CD4-positive, alpha-beta memory T cell (primary cell): ENCODE measurements around the gene PARP1. TPM values are rescaled to one million over a fixed set of nuclear protein-coding genes. Genes with fewer than 3 reads are reported as not detected.

ENCODE experiments used
- CTCF ChIA-PET: fragments of 350-600 bp; sonication (Branson Sonifier 250); formaldehyde crosslinking; loops from one replicate; lab custom pipeline; 2021; ENCODE audit warnings: inconsistent platforms; ENCODE audit not compliant: partially characterized antibody; lab: Charles Lee
- POLR2A ChIA-PET: fragments of 350-600 bp; sonication (Branson Sonifier 250); formaldehyde crosslinking; loops from one replicate; lab custom pipeline; 2021; ENCODE audit not compliant: partially characterized antibody; lab: Charles Lee
- DNase-seq, 5 donors: peaks; one replicate each; pipeline versions ENCODE4 v3.0.0 to v3.0.0-alpha.2; 2020 to 2022; ENCODE audit warnings: mixed read lengths in 1 of 5
- H3K27ac ChIP-seq: one replicate; pipeline ENCODE4 v1.7.0; 2013; ENCODE audit warnings: low read depth, low read length
- H3K27me3 ChIP-seq: 2 replicates; pipeline ENCODE4 v1.7.0; 2013; ENCODE audit warnings: mild to moderate bottlenecking, low read length, moderate library complexity; ENCODE audit not compliant: insufficient read depth
- H3K36me3 ChIP-seq: 2 replicates; pipeline ENCODE4 v1.7.0; 2013; ENCODE audit warnings: mild to moderate bottlenecking, low read length, moderate library complexity; ENCODE audit not compliant: insufficient read depth
- H3K4me1 ChIP-seq: 2 replicates; pipeline ENCODE4 v1.7.0; 2013; ENCODE audit warnings: mild to moderate bottlenecking, low read length, moderate library complexity; ENCODE audit not compliant: insufficient read depth
- H3K4me3 ChIP-seq, 2 donors: one replicate each; pipeline ENCODE4 v1.7.0; 2013; ENCODE audit warnings: low read length in 2 of 2, mild to moderate bottlenecking in 1 of 2
- H3K9me3 ChIP-seq, 2 donors: one replicate each; pipeline ENCODE4 v1.7.0; 2013; ENCODE audit warnings: low read length in 2 of 2, control low read depth in 1 of 2; ENCODE audit not compliant: control insufficient read depth in 1 of 2
- H3K27ac Mint-ChIP-seq, 7 donors: one replicate each; pipeline ENCODE4 v1.8.0; 2020 to 2021; ENCODE audit warnings: mixed read lengths in 7 of 7, mild to moderate bottlenecking in 6 of 7, inconsistent platforms in 3 of 7, moderate library complexity in 3 of 7
- H3K27me3 Mint-ChIP-seq, 2 donors: one replicate each; pipeline ENCODE4 v1.8.0; 2020 to 2021; ENCODE audit warnings: mixed read lengths in 2 of 2
- H3K36me3 Mint-ChIP-seq, 2 donors: one replicate each; pipeline ENCODE4 v1.8.0; 2020 to 2021; ENCODE audit warnings: mixed read lengths in 2 of 2, inconsistent platforms in 1 of 2, mild to moderate bottlenecking in 1 of 2
- H3K4me1 Mint-ChIP-seq, 4 donors: one replicate each; pipeline ENCODE4 v1.8.0; 2020 to 2021; ENCODE audit warnings: mixed read lengths in 4 of 4, mild to moderate bottlenecking in 1 of 4
- H3K4me3 Mint-ChIP-seq, 8 donors: one replicate each; pipeline ENCODE4 v1.8.0; 2020 to 2021; ENCODE audit warnings: mixed read lengths in 8 of 8, mild to moderate bottlenecking in 7 of 8, moderate library complexity in 6 of 8, inconsistent platforms in 3 of 8
- H3K9me3 Mint-ChIP-seq, 8 donors: one replicate each; pipeline ENCODE4 v1.8.0; 2020 to 2021; ENCODE audit warnings: mixed read lengths in 8 of 8, mild to moderate bottlenecking in 5 of 8, inconsistent platforms in 3 of 8, moderate library complexity in 1 of 8
- intact Hi-C: fragments of 100-400 bp; cut with micrococcal nuclease; formaldehyde crosslinking; loops from one replicate; pipeline ENCODE4 v1.15.1; 2023
- polyA plus RNA-seq, 2 donors: library from polyadenylated mRNA; unstranded; fragments of 300-500 nt; fragmentation: Illumina TruSeq; gene quantifications; one replicate each; pipeline ENCODE4 v1.2.3, GENCODE V29; 2021
- total RNA-seq, 2 experiments: library from RNA; stranded (reverse); gene quantifications; one replicate each; pipeline ENCODE4 v1.2.3, GENCODE V29; 2021

Gene PARP1
- total and polyA plus RNA-seq, 4 experiments from 2014 or later: 73.0 to 148 (median 125) TPM

DNA sequence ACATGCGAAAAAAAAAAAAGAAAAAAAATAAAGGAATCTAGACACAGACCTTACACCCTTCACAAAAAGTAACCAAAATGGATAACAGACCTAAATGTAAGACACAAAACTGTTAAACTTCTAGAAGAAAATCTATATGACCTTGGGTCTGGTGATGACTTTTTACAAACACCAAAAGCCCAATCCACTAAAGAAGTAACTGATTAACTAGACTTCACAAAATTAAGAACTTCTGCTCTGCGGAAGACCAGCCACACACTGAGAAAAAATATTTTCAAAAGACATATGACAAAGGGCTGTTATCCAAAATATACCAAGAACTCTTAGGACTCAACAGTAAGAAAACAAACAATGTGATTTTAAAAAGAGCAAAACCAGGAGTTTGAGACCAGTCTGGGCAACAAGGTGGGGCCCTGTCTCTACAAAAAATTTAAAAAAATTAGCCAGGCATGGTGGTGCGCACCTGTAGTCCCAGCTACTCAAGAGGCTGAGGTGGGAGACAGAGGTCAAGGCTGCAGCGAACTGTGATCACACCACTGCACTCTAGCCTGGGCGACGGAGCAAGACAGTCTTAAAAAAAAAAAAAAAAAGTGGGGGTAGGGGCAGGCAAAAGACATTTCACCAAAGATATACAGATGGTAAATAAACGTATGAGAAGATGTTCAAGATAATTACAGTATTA, 9.8 kb downstream of the PARP1 start:
- H3K4me3 ChIP-seq: no peak overlapping the region
- Mint-ChIP-seq H3K27me3 (no peaks in the 10 kb centered on the region), H3K4me1 (peaks cover 35 to 76% (median 51%) of the 10 kb centered on the region in 4 donors), H3K9me3 (peaks cover 0 to 2% (median 0%) of the 10 kb centered on the region in 8 donors), H3K36me3 (peaks cover 63 to 74% of the 10 kb centered on the region in 2 donors), H3K27ac (no peak overlapping the region), H3K4me3 (no peak overlapping the region)
- H3K27me3 ChIP-seq: no peaks in the 10 kb centered on the region
- POLR2A ChIA-PET: interaction anchor here (0.7 to 1.2 kb wide), 2 partner anchors 58 to 398 kb away, joined by 3 to 8 read pairs; partner anchors contain the start of gene SDE2
- H3K36me3 ChIP-seq: peaks cover 32% of the 10 kb centered on the region
- no peak for DNase-seq
- H3K4me1 ChIP-seq: peaks cover 11% of the 10 kb centered on the region
- intact Hi-C loops: no loop called here
- CTCF ChIA-PET: interaction anchor here (1.1 to 3.0 kb wide), 3 partner anchors 8 to 26 kb away, joined by 3 to 11 read pairs (median 5); partner anchors contain the start of gene PARP1
- no peaks in the 10 kb centered on the region for H3K9me3 ChIP-seq
- H3K27ac ChIP-seq: no peak overlapping the region

DNA sequence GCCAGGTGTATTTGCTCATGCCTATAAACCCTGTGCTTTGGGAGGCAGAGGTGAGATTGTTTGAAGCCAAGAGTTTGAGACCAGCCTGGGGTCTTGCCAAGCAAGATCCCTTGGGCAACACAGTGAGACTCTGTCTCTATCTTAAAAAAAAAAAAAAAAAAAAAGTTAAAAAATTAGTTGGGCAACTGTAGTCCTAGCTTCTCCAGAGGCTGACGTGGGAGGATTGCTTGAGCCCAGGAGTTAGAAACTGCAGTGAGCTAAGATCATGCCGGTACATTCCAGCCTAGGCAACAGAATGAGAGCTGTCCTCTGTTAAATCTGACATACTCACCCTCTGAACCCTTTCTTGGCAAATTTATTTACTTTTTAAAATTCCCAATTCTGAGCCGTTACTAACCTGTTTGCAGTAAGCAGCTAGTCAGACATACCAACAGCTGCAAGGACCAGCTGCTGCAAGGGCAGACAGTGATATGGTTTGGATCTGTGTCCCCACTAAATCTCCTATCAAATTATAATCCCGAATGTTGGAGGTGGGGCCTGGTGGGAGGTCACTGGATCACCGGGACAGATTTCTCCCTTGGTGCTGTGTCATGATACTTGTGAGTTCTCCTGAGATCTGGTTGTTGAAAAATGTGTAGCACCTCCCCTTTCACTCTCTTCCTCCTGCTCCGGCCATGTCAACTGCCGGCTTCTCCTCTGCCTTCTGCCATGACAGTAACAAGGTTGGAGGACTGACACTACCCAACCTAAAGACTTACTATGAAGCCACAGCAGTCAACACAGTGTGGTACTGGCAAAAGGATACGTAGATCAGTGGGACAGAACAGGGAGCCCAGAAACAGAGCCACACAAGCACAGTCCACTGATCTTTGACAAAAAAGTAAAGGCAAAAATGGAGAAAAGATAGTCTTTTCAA, 10.6 kb downstream of the PARP1 start:
- ChIA-PET POLR2A (interaction anchor here (0.6 kb wide), 1 partner anchor 332 kb away, joined by 3 read pairs; no protein-coding TSS in a partner anchor), CTCF (interaction anchor here (1.6 to 3.0 kb wide), 2 partner anchors 9 to 11 kb away, joined by 5 to 11 read pairs; partner anchors contain the start of gene PARP1)
- Histone ChIP-seq H3K9me3 (no peaks in the 10 kb centered on the region), H3K36me3 (peaks cover 35% of the 10 kb centered on the region), H3K27ac (no peak overlapping the region), H3K27me3 (no peaks in the 10 kb centered on the region), H3K4me3 (no peak overlapping the region), H3K4me1 (peaks cover 3% of the 10 kb centered on the region)
- intact Hi-C loops: no loop called here
- DNase-seq: no peak
- Mint-ChIP-seq H3K4me1 (peaks cover 30 to 69% (median 47%) of the 10 kb centered on the region in 4 donors), H3K4me3 (no peak overlapping the region), H3K27me3 (no peaks in the 10 kb centered on the region), H3K27ac (peak overlapping the region in 2 of 7 donors; percentile 30 to 79), H3K36me3 (peaks cover 60 to 76% of the 10 kb centered on the region in 2 donors), H3K9me3 (peaks cover 0 to 2% (median 0%) of the 10 kb centered on the region in 8 donors)

DNA sequence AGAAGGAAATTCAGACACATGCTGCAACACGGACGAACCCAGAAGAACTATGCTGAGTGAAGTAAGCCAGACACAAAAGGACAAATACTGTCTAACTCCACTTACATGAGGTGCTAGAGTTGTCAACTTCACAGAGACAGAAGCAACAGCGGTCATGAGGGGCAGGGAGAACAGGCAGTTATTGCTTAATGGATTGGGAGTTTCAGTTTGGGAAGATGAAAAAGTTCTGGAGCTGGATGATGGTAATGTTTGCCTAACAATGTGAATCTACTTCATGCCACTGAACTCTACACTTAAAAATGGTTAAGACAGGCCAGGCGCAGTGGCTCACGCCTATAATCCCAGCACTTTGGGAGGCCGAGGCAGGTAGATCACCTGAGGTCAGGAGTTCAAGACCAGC, 12.1 kb downstream of the PARP1 start:
- H3K4me1 Mint-ChIP-seq: peaks cover 25 to 60% (median 37%) of the 10 kb centered on the region in 4 donors
- Histone ChIP-seq H3K27me3 (no peaks in the 10 kb centered on the region), H3K4me1 (no peaks in the 10 kb centered on the region), H3K4me3 (no peak overlapping the region), H3K9me3 (no peaks in the 10 kb centered on the region), H3K27ac (no peak overlapping the region), H3K36me3 (peaks cover 35% of the 10 kb centered on the region)
- no peak for DNase-seq
- H3K27me3 Mint-ChIP-seq: no peaks in the 10 kb centered on the region
- H3K9me3 Mint-ChIP-seq: no peaks in the 10 kb centered on the region
- CTCF ChIA-PET: interaction anchor here (0.7 kb wide), 1 partner anchor 269 kb away, joined by 4 read pairs; no protein-coding TSS in a partner anchor
- POLR2A ChIA-PET: no interaction called here
- H3K27ac Mint-ChIP-seq: no peak overlapping the region
- H3K4me3 Mint-ChIP-seq: no peak overlapping the region
- H3K36me3 Mint-ChIP-seq: peaks cover 52 to 77% of the 10 kb centered on the region in 2 donors
- intact Hi-C loops: no loop called here

DNA sequence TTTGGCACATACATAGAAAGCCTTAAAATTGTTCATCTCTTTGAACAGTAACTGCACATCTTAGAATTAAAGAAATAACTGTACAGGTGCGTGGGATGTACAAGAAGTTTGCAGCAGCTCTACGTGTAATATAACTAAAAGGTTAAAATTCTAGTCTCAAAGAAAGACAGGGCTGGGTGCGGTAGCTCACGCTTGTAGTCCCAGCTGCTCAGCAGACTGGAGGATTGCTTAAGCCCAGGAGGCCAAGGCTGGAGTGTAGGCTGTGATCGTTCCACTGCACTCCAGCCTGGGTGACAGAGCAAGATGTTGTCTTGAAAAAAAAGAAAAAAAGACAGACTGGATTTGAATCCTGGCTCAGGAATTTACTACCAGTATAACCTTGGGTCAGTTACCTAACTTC, 13.4 kb downstream of the PARP1 start:
- no peak for DNase-seq
- Histone ChIP-seq H3K36me3 (peaks cover 35% of the 10 kb centered on the region), H3K27me3 (no peaks in the 10 kb centered on the region), H3K9me3 (no peaks in the 10 kb centered on the region), H3K27ac (no peak overlapping the region), H3K4me3 (no peak overlapping the region), H3K4me1 (no peaks in the 10 kb centered on the region)
- POLR2A ChIA-PET: interaction anchor here (2.3 kb wide), 1 partner anchor 13 kb away, joined by 6 read pairs; the partner anchor contains the start of gene PARP1
- H3K36me3 Mint-ChIP-seq: peaks cover 44 to 77% of the 10 kb centered on the region in 2 donors
- H3K27ac Mint-ChIP-seq: no peak overlapping the region
- H3K9me3 Mint-ChIP-seq: peaks cover 0 to 2% (median 0%) of the 10 kb centered on the region in 8 donors
- H3K4me3 Mint-ChIP-seq: no peak overlapping the region
- intact Hi-C loops: no loop called here
- CTCF ChIA-PET: no interaction called here
- no peaks in the 10 kb centered on the region for H3K27me3 Mint-ChIP-seq
- peaks cover 19 to 48% (median 32%) of the 10 kb centered on the region in 4 donors for H3K4me1 Mint-ChIP-seq

DNA sequence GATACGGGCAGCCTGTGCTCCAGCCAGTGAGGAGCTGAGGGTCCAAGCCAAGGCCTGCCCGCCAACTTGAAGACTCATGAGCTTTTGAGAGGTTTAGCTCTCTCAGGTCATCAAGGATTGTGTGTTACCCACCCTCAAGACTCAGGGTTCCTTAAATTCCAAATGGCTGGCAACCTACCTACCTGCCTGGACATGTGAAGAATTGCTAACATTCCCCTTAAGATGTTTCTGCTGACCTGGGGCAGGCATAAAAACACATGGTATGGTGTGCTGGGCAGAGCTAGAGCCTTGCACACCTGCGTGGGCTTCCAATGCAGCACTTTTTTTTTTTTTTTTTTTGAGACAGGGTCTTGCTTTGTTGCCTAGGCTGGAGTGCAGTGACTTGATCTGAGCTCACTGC, 17.2 kb downstream of the PARP1 start:
- Histone ChIP-seq H3K9me3 (no peaks in the 10 kb centered on the region), H3K27me3 (no peaks in the 10 kb centered on the region), H3K36me3 (peaks cover 64% of the 10 kb centered on the region), H3K4me3 (no peak overlapping the region), H3K27ac (no peak overlapping the region), H3K4me1 (no peaks in the 10 kb centered on the region)
- Mint-ChIP-seq H3K4me1 (peaks cover 8 to 24% (median 15%) of the 10 kb centered on the region in 4 donors), H3K4me3 (no peak overlapping the region), H3K36me3 (peaks cover 44 to 82% of the 10 kb centered on the region in 2 donors), H3K9me3 (peaks cover 0 to 2% (median 0%) of the 10 kb centered on the region in 8 donors), H3K27me3 (no peaks in the 10 kb centered on the region), H3K27ac (no peak overlapping the region)
- CTCF ChIA-PET: interaction anchor here (1.5 kb wide), 1 partner anchor 12 kb away, joined by 3 read pairs; no protein-coding TSS in a partner anchor
- POLR2A ChIA-PET: interaction anchor here (0.9 to 1.2 kb wide), 2 partner anchors 11 to 16 kb away, joined by 3 to 4 read pairs; no protein-coding TSS in a partner anchor
- intact Hi-C loops: no loop called here
- DNase-seq: no peak

DNA sequence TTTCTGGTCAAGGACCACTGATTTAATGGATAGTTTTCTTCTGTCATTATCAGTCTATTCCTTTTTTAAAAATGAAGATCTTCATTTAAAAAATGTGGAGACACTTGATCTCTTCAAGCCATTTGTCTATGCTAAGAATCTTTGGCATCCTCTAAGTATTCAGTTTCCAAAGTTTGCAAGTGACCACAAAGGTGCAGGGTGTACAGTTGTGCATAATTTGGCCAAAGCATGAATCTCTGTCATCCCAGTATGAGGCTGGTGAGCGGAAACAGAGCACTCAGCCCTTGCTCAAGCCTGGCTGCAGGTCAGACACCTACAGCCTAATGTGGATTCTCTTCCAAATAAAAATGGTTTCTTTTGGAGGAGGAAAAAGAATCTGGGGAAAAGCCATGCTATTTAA, 19.8 kb downstream of the PARP1 start:
- Histone ChIP-seq H3K4me3 (no peak overlapping the region), H3K27ac (no peak overlapping the region), H3K36me3 (peaks cover 89% of the 10 kb centered on the region), H3K4me1 (no peaks in the 10 kb centered on the region), H3K27me3 (no peaks in the 10 kb centered on the region), H3K9me3 (no peaks in the 10 kb centered on the region)
- CTCF ChIA-PET: no interaction called here
- H3K27ac Mint-ChIP-seq: no peak overlapping the region
- peaks cover 62 to 94% of the 10 kb centered on the region in 2 donors for H3K36me3 Mint-ChIP-seq
- no peaks in the 10 kb centered on the region for H3K27me3 Mint-ChIP-seq
- POLR2A ChIA-PET: no interaction called here
- no peak overlapping the region for H3K4me3 Mint-ChIP-seq
- no peak for DNase-seq
- intact Hi-C loops: no loop called here
- peaks cover 0 to 2% (median 0%) of the 10 kb centered on the region in 8 donors for H3K9me3 Mint-ChIP-seq
- H3K4me1 Mint-ChIP-seq: peaks cover 0 to 7% (median 2%) of the 10 kb centered on the region in 4 donors
